HL-60 (cell line): ENCODE data around the gene CEBPZOS.

Experiments
- CTCF ChIP-seq: IDR thresholded peaks from one replicate; pipeline ENCODE4 v1.5.1; 2011; ENCODE audit warnings: low read length, control low read depth, inconsistent platforms; ENCODE audit not compliant: insufficient read depth
- GABPA ChIP-seq: IDR thresholded peaks from 2 replicates; pipeline ENCODE4 v1.6.1; 2012; ENCODE audit warnings: low read depth
- POLR2AphosphoS5 ChIP-seq: IDR thresholded peaks from 2 replicates; pipeline ENCODE4 v1.6.1; 2012; ENCODE audit warnings: low read depth
- SPI1 ChIP-seq: IDR thresholded peaks from 2 replicates; pipeline ENCODE4 v1.6.1; 2012; ENCODE audit warnings: low read depth, mild to moderate bottlenecking, borderline replicate concordance
- TF ChIP-seq, protein P1 (sequence below): IDR thresholded peaks from 2 replicates; pipeline ENCODE4 v1.6.1; 2012; ENCODE audit warnings: low read depth; ENCODE audit not compliant: insufficient replicate concordance

DNA sequence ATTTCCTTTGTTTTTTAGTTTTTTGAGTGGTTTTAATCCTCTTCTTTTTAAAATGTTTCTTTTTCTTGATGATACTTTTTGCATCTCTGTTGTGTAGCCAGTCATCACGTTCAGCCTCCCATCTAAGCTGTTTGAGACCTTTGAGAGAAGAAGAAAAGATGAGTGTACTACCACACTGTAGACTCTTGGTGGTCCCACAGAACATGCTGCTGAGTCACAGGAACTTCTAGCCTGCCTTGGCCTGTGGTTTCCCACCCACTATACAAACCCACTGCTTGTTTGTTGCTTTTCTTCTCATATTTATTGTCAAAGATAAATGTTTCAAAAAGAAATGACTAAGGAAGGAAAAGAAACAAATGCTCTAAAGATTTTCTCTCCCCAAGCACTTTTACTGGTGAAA is 5.5 kb downstream of the CEBPZOS start:
- TF ChIP-seq, protein P1, sequence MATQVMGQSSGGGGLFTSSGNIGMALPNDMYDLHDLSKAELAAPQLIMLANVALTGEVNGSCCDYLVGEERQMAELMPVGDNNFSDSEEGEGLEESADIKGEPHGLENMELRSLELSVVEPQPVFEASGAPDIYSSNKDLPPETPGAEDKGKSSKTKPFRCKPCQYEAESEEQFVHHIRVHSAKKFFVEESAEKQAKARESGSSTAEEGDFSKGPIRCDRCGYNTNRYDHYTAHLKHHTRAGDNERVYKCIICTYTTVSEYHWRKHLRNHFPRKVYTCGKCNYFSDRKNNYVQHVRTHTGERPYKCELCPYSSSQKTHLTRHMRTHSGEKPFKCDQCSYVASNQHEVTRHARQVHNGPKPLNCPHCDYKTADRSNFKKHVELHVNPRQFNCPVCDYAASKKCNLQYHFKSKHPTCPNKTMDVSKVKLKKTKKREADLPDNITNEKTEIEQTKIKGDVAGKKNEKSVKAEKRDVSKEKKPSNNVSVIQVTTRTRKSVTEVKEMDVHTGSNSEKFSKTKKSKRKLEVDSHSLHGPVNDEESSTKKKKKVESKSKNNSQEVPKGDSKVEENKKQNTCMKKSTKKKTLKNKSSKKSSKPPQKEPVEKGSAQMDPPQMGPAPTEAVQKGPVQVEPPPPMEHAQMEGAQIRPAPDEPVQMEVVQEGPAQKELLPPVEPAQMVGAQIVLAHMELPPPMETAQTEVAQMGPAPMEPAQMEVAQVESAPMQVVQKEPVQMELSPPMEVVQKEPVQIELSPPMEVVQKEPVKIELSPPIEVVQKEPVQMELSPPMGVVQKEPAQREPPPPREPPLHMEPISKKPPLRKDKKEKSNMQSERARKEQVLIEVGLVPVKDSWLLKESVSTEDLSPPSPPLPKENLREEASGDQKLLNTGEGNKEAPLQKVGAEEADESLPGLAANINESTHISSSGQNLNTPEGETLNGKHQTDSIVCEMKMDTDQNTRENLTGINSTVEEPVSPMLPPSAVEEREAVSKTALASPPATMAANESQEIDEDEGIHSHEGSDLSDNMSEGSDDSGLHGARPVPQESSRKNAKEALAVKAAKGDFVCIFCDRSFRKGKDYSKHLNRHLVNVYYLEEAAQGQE = no peak
- TF ChIP-seq CTCF (no peak), POLR2AphosphoS5 (no peak), GABPA (no peak), SPI1 (no peak)
